NK-92 treated with Interleukin-12 subunit alpha and Interleukin-12 subunit beta, amount 100 ng/mL, for 24 hours (cell line): ENCODE measurements around the gene IL33.

Experiments used
- DNase-seq: peaks from one replicate; lab custom pipeline; 2025; lab: John Stamatoyannopoulos, UW

IL33 gene

GRCh38 chr9:6216951-6217350 lies 1.3 kb downstream of the IL33 start:
- no peak for DNase-seq

- DNase-seq: no peak
Measured at GRCh38 chr9:6218099-6218502, 2.5 kb downstream of the IL33 start.

DNA sequence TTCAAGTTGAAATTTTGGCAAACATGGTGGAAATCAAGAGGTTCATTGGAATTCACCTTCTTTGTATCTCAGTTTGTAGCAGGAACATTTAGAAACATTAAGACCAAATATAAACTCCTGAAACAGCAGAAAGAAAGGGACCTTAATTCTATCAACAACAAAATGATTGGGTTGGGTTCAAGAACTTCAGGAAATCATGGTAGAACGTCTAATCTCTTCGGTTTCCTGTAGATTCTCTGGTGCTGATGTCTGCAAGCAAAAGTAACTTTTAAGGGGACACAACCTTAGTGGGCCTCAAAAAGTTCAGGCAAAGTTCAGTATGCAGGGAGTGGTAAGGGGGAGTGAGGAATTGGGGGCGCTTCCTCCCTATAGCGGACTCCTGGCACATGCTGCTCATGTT lies 3.4 kb downstream of the IL33 start:
- DNase-seq: no peak

DNA sequence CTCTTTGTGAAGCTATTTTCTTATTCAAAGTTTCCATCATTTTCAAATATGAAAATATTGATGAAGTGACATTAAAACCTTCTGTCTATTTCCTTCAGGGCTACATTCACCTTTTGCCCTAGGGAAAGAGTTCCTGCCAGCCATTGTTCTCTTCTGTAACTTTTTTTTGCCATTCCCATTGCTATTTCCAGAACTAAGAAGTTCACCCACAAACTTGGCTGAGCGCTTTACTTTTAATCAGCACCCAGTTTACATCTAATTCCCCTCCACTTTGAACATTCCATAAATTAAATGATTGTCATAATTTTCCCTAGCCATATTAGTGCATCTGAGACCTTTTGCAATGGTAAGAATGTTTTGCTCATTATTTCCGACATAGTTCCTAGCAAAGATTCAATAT lies 4.4 kb downstream of the IL33 start:
- no peak for DNase-seq

DNA sequence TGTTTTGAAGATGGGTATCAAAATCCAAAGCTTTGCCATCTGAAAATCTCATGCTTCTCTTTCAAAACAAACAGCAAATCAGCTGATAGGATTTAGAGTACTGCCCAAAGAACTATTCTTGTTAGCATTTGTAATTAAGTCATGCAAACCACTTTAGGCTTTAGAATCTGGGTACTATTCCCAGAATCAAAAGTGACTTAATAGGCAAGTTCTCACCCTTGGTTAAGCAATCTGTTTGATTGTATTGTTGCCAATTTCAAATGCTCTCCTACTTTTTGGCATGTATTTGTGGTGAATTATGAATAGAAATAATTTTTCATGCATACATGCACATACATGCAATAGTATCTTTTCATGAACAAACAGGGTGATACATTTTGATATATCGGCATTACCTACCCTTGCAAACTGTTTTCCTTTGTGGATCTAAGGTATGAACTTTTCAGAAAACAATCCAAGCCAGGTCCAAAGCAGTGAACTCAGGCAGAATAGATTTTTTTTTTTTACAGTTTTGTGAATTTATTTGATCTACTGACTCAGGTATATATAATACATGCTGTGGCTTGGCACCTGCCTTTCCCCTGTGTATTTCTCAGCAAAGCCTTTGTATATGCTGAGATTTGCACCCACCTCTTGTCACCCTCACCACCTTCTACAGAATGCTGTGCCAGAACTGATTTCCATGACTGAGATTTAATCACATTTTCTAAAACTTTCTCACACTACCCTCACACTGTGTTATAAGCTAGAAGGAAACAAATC lies 9.0 kb downstream of the IL33 start:
- no peak for DNase-seq

GRCh38 chr9:6226696-6227095 lies 11.1 kb downstream of the IL33 start:
- DNase-seq: no peak

DNA sequence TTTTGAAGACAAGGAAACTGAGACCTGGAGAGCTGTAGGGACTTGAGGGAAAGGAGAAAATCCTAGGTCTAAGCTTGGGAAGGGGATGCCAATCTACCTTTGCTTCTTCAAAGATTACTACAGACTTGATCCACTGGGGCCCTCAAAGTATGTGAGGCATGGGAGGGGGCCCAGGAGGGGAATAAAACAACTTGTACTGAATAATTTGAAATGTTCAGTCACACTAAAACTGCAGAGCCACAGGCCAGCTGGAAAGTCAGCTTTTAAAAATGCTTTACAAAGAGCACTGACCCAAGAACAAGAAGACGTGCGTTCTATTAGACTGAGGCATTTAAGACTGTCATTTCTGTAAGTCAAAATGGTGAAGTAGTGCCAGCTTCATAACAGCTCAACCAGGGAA lies 13.6 kb downstream of the IL33 start:
- no peak for DNase-seq

DNA sequence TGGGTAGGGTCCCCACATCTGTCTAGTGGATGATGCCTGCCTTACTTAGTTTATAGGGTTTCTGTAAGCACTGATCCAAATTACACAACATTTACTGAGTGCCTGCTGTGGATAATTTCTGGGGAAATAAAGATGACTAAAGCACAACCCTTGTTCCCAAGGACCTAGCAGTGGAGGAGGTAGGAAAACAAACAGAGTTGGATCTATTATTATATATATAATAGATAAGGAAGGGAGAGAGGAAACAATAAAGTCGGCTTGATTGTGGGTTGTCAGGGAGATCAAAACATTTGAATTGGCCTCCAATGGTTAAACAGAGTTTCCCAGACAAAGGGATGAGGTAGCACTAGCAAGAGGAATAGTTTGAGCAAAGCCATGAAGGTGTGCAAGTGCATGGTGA lies 14.0 kb downstream of the IL33 start:
- no peak for DNase-seq

- DNase-seq: no peak
Measured at GRCh38 chr9:6230037-6230780, 14.6 kb downstream of the IL33 start.

DNA sequence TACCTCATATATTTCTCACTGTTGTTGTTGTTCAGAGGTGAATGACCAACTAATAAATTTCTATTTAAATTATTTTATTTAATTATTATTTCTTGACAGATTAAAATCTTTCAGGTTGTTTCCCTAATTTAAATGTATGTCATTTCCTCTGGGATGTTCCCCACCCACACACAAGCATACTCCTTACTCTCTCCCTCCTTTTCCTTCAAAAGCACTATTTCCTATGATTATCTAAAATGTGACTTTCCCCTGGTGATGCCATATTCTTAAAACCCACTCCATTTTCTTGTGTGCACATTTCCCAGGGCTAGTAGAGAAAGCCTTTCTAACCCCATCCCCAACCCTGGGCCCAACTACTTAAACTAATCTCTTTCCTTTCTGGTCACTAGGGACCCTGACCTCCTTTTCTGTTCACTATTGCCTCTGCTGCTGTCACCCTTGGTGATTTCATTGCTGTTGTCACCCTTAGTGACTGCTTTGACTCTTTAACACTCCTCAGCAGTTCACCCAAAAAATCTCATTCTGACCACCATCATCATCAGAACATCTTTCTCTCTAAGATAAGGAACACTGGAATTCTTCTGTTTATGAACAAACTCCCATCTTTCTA lies 16.8 kb downstream of the IL33 start:
- DNase-seq: no peak

- DNase-seq: no peak
Measured at GRCh38 chr9:6234014-6234413, 18.4 kb downstream of the IL33 start.

DNA sequence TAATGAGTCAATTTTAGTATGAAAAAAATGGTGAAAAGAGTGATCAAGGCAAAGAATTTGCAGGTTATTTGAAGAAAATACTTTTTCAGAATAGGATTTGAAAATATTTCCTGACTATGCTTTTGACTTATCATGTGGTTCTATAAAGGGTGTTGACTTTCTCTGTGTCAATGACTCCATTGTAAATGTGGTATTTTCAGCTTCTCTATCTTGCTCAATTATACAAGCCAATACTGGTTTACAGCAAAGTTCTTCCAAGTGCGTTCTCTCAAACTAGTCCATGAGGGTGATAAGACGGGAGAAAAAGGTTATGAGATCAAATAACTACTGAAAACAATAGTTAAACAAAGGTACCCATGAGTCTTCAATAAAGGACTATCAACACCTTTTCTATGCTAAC lies 21.7 kb downstream of the IL33 start:
- no peak for DNase-seq

DNA sequence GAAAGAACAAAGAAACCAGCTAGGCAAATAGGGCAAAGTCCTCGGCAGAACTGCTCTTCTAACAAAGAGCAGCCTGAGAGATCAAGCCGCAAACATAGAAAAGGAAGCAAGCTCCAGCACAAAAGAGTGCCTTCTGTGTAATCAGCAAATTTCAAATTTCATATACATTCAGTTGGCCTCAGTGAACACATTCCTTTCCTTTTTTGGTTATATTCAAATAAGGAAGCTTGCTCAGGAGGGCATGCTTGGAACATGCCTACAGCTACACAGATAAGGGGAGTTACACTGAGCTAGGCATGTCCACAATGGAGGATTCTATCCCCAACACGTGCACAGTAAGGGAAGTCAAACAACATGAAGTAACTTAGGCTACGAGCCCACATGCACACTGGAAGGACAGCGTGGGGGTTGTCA lies 23.4 kb downstream of the IL33 start:
- DNase-seq: no peak

- DNase-seq: no peak
Measured at GRCh38 chr9:6239694-6240093, 24.1 kb downstream of the IL33 start.

GRCh38 chr9:6243746-6244145 lies 28.1 kb downstream of the IL33 start:
- no peak for DNase-seq

- no peak for DNase-seq
Measured at GRCh38 chr9:6247266-6247665, 31.7 kb downstream of the IL33 start.

- no peak for DNase-seq
Measured at GRCh38 chr9:6268826-6269397, 53.3 kb downstream of the IL33 start.

- DNase-seq: no peak
Measured at GRCh38 chr9:6270896-6271295, 55.3 kb downstream of the IL33 start.

DNA sequence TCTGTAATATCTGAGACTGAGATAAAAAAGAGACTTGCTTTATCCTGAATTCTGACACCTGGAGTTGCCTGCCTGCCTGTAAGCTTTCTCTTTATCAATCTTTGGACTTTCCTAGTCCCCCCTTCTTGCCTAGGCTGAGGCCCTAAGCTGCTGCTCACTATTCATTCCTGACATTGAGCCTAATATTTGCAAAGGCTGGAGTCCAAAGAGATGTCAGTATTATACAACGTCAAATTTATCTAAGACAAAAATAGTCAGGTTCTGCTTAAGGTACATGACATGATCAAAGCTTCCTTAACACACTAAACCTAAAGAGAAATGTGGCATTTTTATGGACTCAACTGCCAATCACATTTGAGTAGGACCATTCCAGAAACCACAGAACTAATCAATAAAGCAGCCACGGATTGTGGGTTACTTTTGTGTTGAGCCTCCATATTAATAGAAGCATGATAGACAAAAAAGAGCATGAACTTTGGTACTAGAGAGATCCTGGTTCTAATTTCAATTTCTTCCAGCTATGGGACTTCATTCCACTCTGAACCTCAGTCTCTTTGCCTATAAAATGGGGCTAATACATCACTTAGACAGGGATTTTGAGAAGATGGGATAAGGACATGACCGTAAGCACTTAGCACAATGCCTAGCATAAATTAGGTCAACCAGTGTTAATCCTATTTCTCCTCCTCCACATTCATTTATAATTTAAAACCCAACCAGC lies 56.1 kb downstream of the IL33 start:
- no peak for DNase-seq

- DNase-seq: no peak
Measured at GRCh38 chr9:6272229-6272598, 56.6 kb downstream of the IL33 start.

GRCh38 chr9:6277417-6277816 lies 61.8 kb downstream of the IL33 start:
- DNase-seq: no peak

- no peak for DNase-seq
Measured at GRCh38 chr9:6301858-6302257, 86.3 kb downstream of the IL33 start.
